ENCODE results near the gene TBC1D9.

Gene TBC1D9

DNA sequence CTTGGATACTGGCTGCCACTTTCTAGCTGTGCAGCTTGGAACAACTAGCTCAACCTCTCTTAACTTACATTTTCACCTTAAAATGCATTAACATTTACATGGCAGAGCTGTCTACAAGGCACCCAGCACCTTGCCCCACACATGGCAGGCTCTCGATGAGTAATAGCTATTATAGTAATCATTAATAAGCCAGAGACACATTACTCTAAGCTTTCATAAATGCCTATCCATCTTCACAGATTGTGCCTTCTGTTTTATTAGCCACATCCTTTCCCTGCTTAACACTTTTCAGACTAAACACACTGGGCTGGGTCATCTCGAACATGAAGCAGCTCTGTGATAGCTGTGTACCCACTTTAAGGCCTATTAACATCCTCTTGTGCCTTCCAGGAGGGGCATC, 103.6 kb downstream of the TBC1D9 start:
- H3K27ac ChIP-seq (ENCODE audit: low read depth, low read length), result no peak overlapping the region
- H4K20me1 ChIP-seq (ENCODE audit: control insufficient read depth, insufficient read depth, low read depth, low read length), result no peaks in the 10 kb centered on the region
- no peaks in the 10 kb centered on the region for H3K36me3 ChIP-seq (ENCODE audit: control insufficient read depth, low read length)
- TF ChIP-seq, protein P1, sequence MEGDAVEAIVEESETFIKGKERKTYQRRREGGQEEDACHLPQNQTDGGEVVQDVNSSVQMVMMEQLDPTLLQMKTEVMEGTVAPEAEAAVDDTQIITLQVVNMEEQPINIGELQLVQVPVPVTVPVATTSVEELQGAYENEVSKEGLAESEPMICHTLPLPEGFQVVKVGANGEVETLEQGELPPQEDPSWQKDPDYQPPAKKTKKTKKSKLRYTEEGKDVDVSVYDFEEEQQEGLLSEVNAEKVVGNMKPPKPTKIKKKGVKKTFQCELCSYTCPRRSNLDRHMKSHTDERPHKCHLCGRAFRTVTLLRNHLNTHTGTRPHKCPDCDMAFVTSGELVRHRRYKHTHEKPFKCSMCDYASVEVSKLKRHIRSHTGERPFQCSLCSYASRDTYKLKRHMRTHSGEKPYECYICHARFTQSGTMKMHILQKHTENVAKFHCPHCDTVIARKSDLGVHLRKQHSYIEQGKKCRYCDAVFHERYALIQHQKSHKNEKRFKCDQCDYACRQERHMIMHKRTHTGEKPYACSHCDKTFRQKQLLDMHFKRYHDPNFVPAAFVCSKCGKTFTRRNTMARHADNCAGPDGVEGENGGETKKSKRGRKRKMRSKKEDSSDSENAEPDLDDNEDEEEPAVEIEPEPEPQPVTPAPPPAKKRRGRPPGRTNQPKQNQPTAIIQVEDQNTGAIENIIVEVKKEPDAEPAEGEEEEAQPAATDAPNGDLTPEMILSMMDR (IDR thresholded peaks at IDR 0.05; ENCODE audit: low read depth, low read length, poor library complexity, severe bottlenecking), result no peak
- TF ChIP-seq EZH2phosphoT487 (IDR thresholded peaks at IDR 0.05; ENCODE audit: borderline replicate concordance, low read length), result no peak
- H3K9me2 ChIP-seq (replicated peaks; ENCODE audit: control insufficient read depth, low read length), result no peaks in the 10 kb centered on the region
- no peak overlapping the region for H3K4me2 ChIP-seq (ENCODE audit: low read length)
- H3K4me1 ChIP-seq (ENCODE audit: control insufficient read depth, low read length), result no peaks in the 10 kb centered on the region
- H3F3A ChIP-seq (ENCODE audit: control insufficient read depth, insufficient read depth), result no peaks in the 10 kb centered on the region
- H3K79me2 ChIP-seq (ENCODE audit: control insufficient read depth, low read length), result no peaks in the 10 kb centered on the region
- H3K27me3 ChIP-seq (ENCODE audit: control insufficient read depth, low read length), result no peaks in the 10 kb centered on the region
- H3K9me3 ChIP-seq (ENCODE audit: control insufficient read depth, insufficient read depth, low read length), result no peaks in the 10 kb centered on the region
- no peak overlapping the region for H3K4me3 ChIP-seq (ENCODE audit: low read length)

- no peaks in the 10 kb centered on the region for H3K9me3 ChIP-seq (ENCODE audit: control insufficient read depth, insufficient read depth, low read length)
- no peaks in the 10 kb centered on the region for H3K9me2 ChIP-seq (replicated peaks; ENCODE audit: control insufficient read depth, low read length)
- no peak overlapping the region for H3K27ac ChIP-seq (ENCODE audit: low read depth, low read length)
- no peak for TF ChIP-seq EZH2phosphoT487 (IDR thresholded peaks at IDR 0.05; ENCODE audit: borderline replicate concordance, low read length)
- TF ChIP-seq, protein P1 (IDR thresholded peaks at IDR 0.05; ENCODE audit: low read depth, low read length, poor library complexity, severe bottlenecking), result no peak
- H3K36me3 ChIP-seq (ENCODE audit: control insufficient read depth, low read length), result no peaks in the 10 kb centered on the region
- no peaks in the 10 kb centered on the region for H3F3A ChIP-seq (ENCODE audit: control insufficient read depth, insufficient read depth)
- H3K79me2 ChIP-seq (ENCODE audit: control insufficient read depth, low read length), result no peaks in the 10 kb centered on the region
- H4K20me1 ChIP-seq (ENCODE audit: control insufficient read depth, insufficient read depth, low read depth, low read length), result no peaks in the 10 kb centered on the region
- H3K4me2 ChIP-seq (ENCODE audit: low read length), result no peak overlapping the region
- H3K27me3 ChIP-seq (ENCODE audit: control insufficient read depth, low read length), result no peaks in the 10 kb centered on the region
- no peaks in the 10 kb centered on the region for H3K4me1 ChIP-seq (ENCODE audit: control insufficient read depth, low read length)
- H3K4me3 ChIP-seq (ENCODE audit: low read length), result no peak overlapping the region
Measured at GRCh38 chr4:140648716-140649308, 107.4 kb downstream of the TBC1D9 start.

GRCh38 chr4:140645614-140646412, 110.4 kb downstream of the TBC1D9 start:
- H3K4me1 ChIP-seq (ENCODE audit: control insufficient read depth, low read length), result no peaks in the 10 kb centered on the region
- H3K4me3 ChIP-seq (ENCODE audit: low read length), result no peak overlapping the region
- no peak for TF ChIP-seq EZH2phosphoT487 (IDR thresholded peaks at IDR 0.05; ENCODE audit: borderline replicate concordance, low read length)
- TF ChIP-seq, protein P1 (IDR thresholded peaks at IDR 0.05; ENCODE audit: low read depth, low read length, poor library complexity, severe bottlenecking), result no peak
- no peaks in the 10 kb centered on the region for H3F3A ChIP-seq (ENCODE audit: control insufficient read depth, insufficient read depth)
- H4K20me1 ChIP-seq (ENCODE audit: control insufficient read depth, insufficient read depth, low read depth, low read length), result no peaks in the 10 kb centered on the region
- H3K9me2 ChIP-seq (replicated peaks; ENCODE audit: control insufficient read depth, low read length), result no peaks in the 10 kb centered on the region
- no peaks in the 10 kb centered on the region for H3K79me2 ChIP-seq (ENCODE audit: control insufficient read depth, low read length)
- H3K9me3 ChIP-seq (ENCODE audit: control insufficient read depth, insufficient read depth, low read length), result no peaks in the 10 kb centered on the region
- H3K27me3 ChIP-seq (ENCODE audit: control insufficient read depth, low read length), result no peaks in the 10 kb centered on the region
- no peak overlapping the region for H3K4me2 ChIP-seq (ENCODE audit: low read length)
- no peaks in the 10 kb centered on the region for H3K36me3 ChIP-seq (ENCODE audit: control insufficient read depth, low read length)
- no peak overlapping the region for H3K27ac ChIP-seq (ENCODE audit: low read depth, low read length)

Measured in DOHH2 (cell line).